HepG2 (cell line): ENCODE results near the gene KCNIP4. TPM values are rescaled to one million over a fixed set of nuclear protein-coding genes. Genes with fewer than 3 reads are reported as not detected.

Source experiments
- ATF7 ChIP-seq, 2 experiments: fragments of 450-650 bp in 1 of 2; sonication (generic) in 1 of 2; formaldehyde crosslinking in 1 of 2; IDR thresholded peaks; 2 replicates each; pipeline versions ENCODE4 v1.4.0 to v1.6.1; 2016 to 2020; ENCODE audit warnings: antibody characterized with exemption in 1 of 2, mild to moderate bottlenecking in 1 of 2, missing genetic modification reagents in 1 of 2
- GABPA ChIP-seq, 2 experiments: IDR thresholded peaks; 2 replicates each; pipeline ENCODE4 v1.6.1; 2011 to 2016; ENCODE audit warnings: low read depth in 2 of 2, low read length in 1 of 2, missing biosample characterization in 1 of 2, missing genetic modification characterization in 1 of 2
- HMG20A ChIP-seq: IDR thresholded peaks from 2 replicates; pipeline ENCODE4 v1.6.1; 2016; ENCODE audit warnings: borderline replicate concordance
- KDM2A ChIP-seq: sonication (generic); formaldehyde crosslinking; IDR thresholded peaks from 2 replicates; pipeline ENCODE4 v1.4.0; 2020; ENCODE audit warnings: low read depth, missing genetic modification reagents, borderline replicate concordance
- NFE2 ChIP-seq: sonication (generic); formaldehyde crosslinking; IDR thresholded peaks from 2 replicates; pipeline ENCODE4 v1.4.0; 2020; ENCODE audit warnings: missing genetic modification reagents
- ONECUT2 ChIP-seq: sonication (generic); formaldehyde crosslinking; IDR thresholded peaks from 2 replicates; pipeline ENCODE4 v1.4.0; 2020; ENCODE audit warnings: missing genetic modification reagents
- PHF21A ChIP-seq: sonication (generic); formaldehyde crosslinking; IDR thresholded peaks from 2 replicates; pipeline ENCODE4 v1.5.0; 2020; ENCODE audit warnings: mild to moderate bottlenecking, missing genetic modification reagents
- STAG1 ChIP-seq: sonication (generic); formaldehyde crosslinking; IDR thresholded peaks from 2 replicates; pipeline ENCODE4 v1.4.0; 2020; ENCODE audit warnings: missing genetic modification reagents
- U2AF1 ChIP-seq: fragments of 200-400 bp; formaldehyde crosslinking; optimal IDR thresholded peaks from 2 replicates; pipeline ENCODE3; 2017; ENCODE audit warnings: mild to moderate bottlenecking, low read depth, low read length
- ZNF232 ChIP-seq: sonication (generic); formaldehyde crosslinking; IDR thresholded peaks from 2 replicates; pipeline ENCODE4 v1.4.0; 2020; ENCODE audit warnings: missing genetic modification reagents, borderline replicate concordance
- ZNF441 ChIP-seq: sonication (generic); formaldehyde crosslinking; IDR thresholded peaks from 2 replicates; pipeline ENCODE4 v1.7.0; 2021; ENCODE audit warnings: missing genetic modification reagents, borderline replicate concordance
- ZNF567 ChIP-seq: sonication (generic); formaldehyde crosslinking; IDR thresholded peaks from 2 replicates; pipeline ENCODE4 v1.8.1; 2023; ENCODE audit warnings: mild to moderate bottlenecking, missing genetic modification reagents, borderline replicate concordance
- polyA plus RNA-seq, 8 experiments: library from polyadenylated mRNA; depleted of rRNA in 3 of 8; stranded (reverse) in 7 of 8; unstranded in 1 of 8; fragments of >200 nt; fragmentation: Illumina TruSeq in 4 of 8; extraction: Trizol in 4 of 8; gene quantifications; 2 replicates each; pipeline versions ENCODE4 v1.2.1 to v1.2.3, GENCODE V29; 2011 to 2016; ENCODE audit warnings: low read depth in 4 of 8, missing spikeins in 1 of 8, mixed read lengths in 1 of 8; ENCODE audit not compliant: insufficient read depth in 1 of 8
- total RNA-seq, 5 experiments: library from RNA; depleted of rRNA; stranded (reverse); fragments of >200 nt; fragmentation: Illumina TruSeq; extraction: Trizol; gene quantifications; 2 replicates each; pipeline ENCODE4 v1.2.3, GENCODE V29; 2016; ENCODE audit warnings: low read depth in 1 of 5
- TF ChIP-seq, protein P1 (sequence below): sonication (generic); formaldehyde crosslinking; IDR thresholded peaks from 2 replicates; pipeline ENCODE4 v1.8.0; 2022; ENCODE audit warnings: mild to moderate bottlenecking, missing genetic modification reagents, moderate library complexity
- TF ChIP-seq, protein P2 (sequence below): sonication (generic); formaldehyde crosslinking; IDR thresholded peaks from 2 replicates; pipeline ENCODE4 v1.4.0; 2020; ENCODE audit warnings: missing genetic modification reagents

The KCNIP4 gene
- total and polyA plus RNA-seq, 2 of the 13 experiments (the other 11 are each of a cell fraction or from before 2014, with no cell fraction given), result 0.09 TPM; not detected in 1

- TF ChIP-seq ZNF441 (CRISPR knock-in tag) (no peak), ZNF567 (CRISPR knock-in tag) (no peak), ZNF232 (CRISPR knock-in tag) (no peak), HMG20A (CRISPR knock-in tag) (no peak), NFE2 (CRISPR knock-in tag) (no peak), ATF7 (IDR thresholded peaks at IDR 0.05) (no peak), ATF7 (CRISPR knock-in tag; IDR thresholded peaks at IDR 0.05) (no peak), ONECUT2 (CRISPR knock-in tag) (no peak), KDM2A (CRISPR knock-in tag) (no peak), U2AF1 (no peak), STAG1 (CRISPR knock-in tag) (no peak), GABPA (IDR thresholded peaks at IDR 0.05; ENCODE audit: low read depth, low read length) (no peak), GABPA (CRISPR knock-in tag; IDR thresholded peaks at IDR 0.05; ENCODE audit: low read depth) (no peak), PHF21A (CRISPR knock-in tag) (no peak)
- TF ChIP-seq, protein P1, sequence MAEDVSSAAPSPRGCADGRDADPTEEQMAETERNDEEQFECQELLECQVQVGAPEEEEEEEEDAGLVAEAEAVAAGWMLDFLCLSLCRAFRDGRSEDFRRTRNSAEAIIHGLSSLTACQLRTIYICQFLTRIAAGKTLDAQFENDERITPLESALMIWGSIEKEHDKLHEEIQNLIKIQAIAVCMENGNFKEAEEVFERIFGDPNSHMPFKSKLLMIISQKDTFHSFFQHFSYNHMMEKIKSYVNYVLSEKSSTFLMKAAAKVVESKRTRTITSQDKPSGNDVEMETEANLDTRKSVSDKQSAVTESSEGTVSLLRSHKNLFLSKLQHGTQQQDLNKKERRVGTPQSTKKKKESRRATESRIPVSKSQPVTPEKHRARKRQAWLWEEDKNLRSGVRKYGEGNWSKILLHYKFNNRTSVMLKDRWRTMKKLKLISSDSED, result no peak
- TF ChIP-seq, protein P2, sequence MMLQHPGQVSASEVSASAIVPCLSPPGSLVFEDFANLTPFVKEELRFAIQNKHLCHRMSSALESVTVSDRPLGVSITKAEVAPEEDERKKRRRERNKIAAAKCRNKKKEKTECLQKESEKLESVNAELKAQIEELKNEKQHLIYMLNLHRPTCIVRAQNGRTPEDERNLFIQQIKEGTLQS (CRISPR knock-in tag), result no peak
- TF ChIP-seq, all 625 proteins: peak for 0
Observed at GRCh38 chr4:21113496-21114223, 834.9 kb downstream of the KCNIP4 start (continued).
